Measurements from ENCODE around the gene CCNC.

- no peak for TF ChIP-seq CTCF (IDR thresholded peaks at IDR 0.05; ENCODE audit: low read depth, low read length)
- TF ChIP-seq EZH2phosphoT487 (IDR thresholded peaks at IDR 0.05; ENCODE audit: low read depth) = no peak
Measured at GRCh38 chr6:99522531-99522930, 45.9 kb downstream of the CCNC start.
